Measurements from ENCODE around the gene PTPRE.

Gene PTPRE

GRCh38 chr10:127883516-127883915, 23.4 kb upstream of the PTPRE start:
- DNase-seq, result no peak

- no peak for DNase-seq
Measured at GRCh38 chr10:127884501-127884900, 22.4 kb upstream of the PTPRE start.

GRCh38 chr10:127886371-127887051, 20.4 kb upstream of the PTPRE start:
- DNase-seq, result no peak

GRCh38 chr10:127887541-127888415, 19.1 kb upstream of the PTPRE start:
- no peak for DNase-seq

- no peak for DNase-seq
Measured at GRCh38 chr10:127888521-127889312, 18.2 kb upstream of the PTPRE start.

GRCh38 chr10:127889605-127890195, 17.2 kb upstream of the PTPRE start:
- DNase-seq, result no peak

GRCh38 chr10:127890216-127890615, 16.7 kb upstream of the PTPRE start:
- no peak for DNase-seq

- no peak for DNase-seq
Measured at GRCh38 chr10:127890832-127891334, 16.0 kb upstream of the PTPRE start.

- DNase-seq, result no peak
Measured at GRCh38 chr10:127892743-127893142, 14.2 kb upstream of the PTPRE start, which contains the start of gene CLRN3. Gene CLRN3, minus strand, starts transcription at chr10:127892941. Its CDS starts 157 bp downstream, at chr10:127892784.

GRCh38 chr10:127894146-127894545, 12.8 kb upstream of the PTPRE start:
- DNase-seq, result no peak

- no peak for DNase-seq
Measured at GRCh38 chr10:127896590-127896989, 10.3 kb upstream of the PTPRE start.

GRCh38 chr10:127897177-127897576, 9.7 kb upstream of the PTPRE start:
- DNase-seq, result no peak

GRCh38 chr10:127899766-127900387, 7.0 kb upstream of the PTPRE start:
- DNase-seq, result no peak

- no peak for DNase-seq
Measured at GRCh38 chr10:127903789-127904188, 3.1 kb upstream of the PTPRE start.

GRCh38 chr10:127904311-127905000, 2.4 kb upstream of the PTPRE start:
- DNase-seq, result no peak

- DNase-seq, result no peak
Measured at GRCh38 chr10:127905001-127905847, 1.7 kb upstream of the PTPRE start.

GRCh38 chr10:127905848-127906261, 1.0 kb upstream of the PTPRE start:
- DNase-seq, result no peak

GRCh38 chr10:127907411-127908105, 655 bp downstream of the PTPRE start:
- DNase-seq, result no peak

GRCh38 chr10:127908106-127908958, 1.4 kb downstream of the PTPRE start:
- no peak for DNase-seq

Data from KG1 (cell line).